ENCODE measurements around the gene TGFBR3. TPM values are rescaled to one million over a fixed set of nuclear protein-coding genes. Genes with fewer than 3 reads are reported as not detected.

The TGFBR3 gene
- total and polyA plus RNA-seq, 2 of the 13 experiments (the other 11 are each of a cell fraction or from before 2014, with no cell fraction given): 76.5 to 195 TPM

- TF ChIP-seq ZNF407 (CRISPR knock-in tag; IDR thresholded peaks at IDR 0.05; ENCODE audit: not compliant biosample characterization) (no peak), RFXANK (CRISPR knock-in tag; IDR thresholded peaks at IDR 0.05) (no peak), ZNF350 (CRISPR knock-in tag; IDR thresholded peaks at IDR 0.05; ENCODE audit: borderline replicate concordance, low read depth) (no peak), MEF2D (CRISPR knock-in tag; IDR thresholded peaks at IDR 0.05) (0 out of 2 replicates have a peak, but pooled peaks have one; percentile 16), GZF1 (CRISPR knock-in tag; IDR thresholded peaks at IDR 0.05) (no peak), MBD4 (IDR thresholded peaks at IDR 0.05; ENCODE audit: borderline replicate concordance, low read length) (0 out of 2 replicates have a peak, but pooled peaks have one; percentile 70), ZNF382 (CRISPR knock-in tag; IDR thresholded peaks at IDR 0.05; ENCODE audit: borderline replicate concordance) (no peak), ZNF709 (CRISPR knock-in tag; IDR thresholded peaks at IDR 0.05) (no peak), GATA4 (IDR thresholded peaks at IDR 0.05; ENCODE audit: borderline replicate concordance, low read depth) (no peak), SALL1 (CRISPR knock-in tag; IDR thresholded peaks at IDR 0.05) (peak; percentile 44), SKIL (CRISPR knock-in tag; IDR thresholded peaks at IDR 0.05; ENCODE audit: borderline replicate concordance) (no peak)
- TF ChIP-seq, protein P1, sequence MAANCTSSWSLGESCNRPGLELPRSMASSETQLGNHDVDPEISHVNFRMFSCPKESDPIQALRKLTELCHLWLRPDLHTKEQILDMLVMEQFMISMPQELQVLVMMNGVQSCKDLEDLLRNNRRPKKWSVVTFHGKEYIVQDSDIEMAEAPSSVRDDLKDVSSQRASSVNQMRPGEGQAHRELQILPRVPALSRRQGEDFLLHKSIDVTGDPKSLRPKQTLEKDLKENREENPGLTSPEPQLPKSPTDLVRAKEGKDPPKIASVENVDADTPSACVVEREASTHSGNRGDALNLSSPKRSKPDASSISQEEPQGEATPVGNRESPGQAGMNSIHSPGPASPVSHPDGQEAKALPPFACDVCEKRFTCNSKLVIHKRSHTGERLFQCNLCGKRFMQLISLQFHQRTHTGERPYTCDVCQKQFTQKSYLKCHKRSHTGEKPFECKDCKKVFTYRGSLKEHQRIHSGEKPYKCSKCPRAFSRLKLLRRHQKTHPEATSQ (CRISPR knock-in tag; IDR thresholded peaks at IDR 0.05; ENCODE audit: borderline replicate concordance): no peak
- TF ChIP-seq, protein P2, sequence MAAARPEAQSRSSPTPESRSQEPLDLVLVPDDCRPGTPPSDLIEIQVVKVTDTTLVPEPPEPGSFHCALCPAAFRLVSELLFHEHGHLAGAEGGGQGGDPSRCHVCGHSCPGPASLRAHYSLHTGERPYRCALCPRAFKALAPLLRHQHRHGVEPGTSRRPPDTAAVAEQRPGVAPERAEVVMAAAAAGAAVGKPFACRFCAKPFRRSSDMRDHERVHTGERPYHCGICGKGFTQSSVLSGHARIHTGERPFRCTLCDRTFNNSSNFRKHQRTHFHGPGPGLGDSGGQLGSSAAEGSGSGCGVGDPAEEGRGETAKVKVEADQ (CRISPR knock-in tag; IDR thresholded peaks at IDR 0.05; ENCODE audit: borderline replicate concordance): no peak
- TF ChIP-seq, protein P3, sequence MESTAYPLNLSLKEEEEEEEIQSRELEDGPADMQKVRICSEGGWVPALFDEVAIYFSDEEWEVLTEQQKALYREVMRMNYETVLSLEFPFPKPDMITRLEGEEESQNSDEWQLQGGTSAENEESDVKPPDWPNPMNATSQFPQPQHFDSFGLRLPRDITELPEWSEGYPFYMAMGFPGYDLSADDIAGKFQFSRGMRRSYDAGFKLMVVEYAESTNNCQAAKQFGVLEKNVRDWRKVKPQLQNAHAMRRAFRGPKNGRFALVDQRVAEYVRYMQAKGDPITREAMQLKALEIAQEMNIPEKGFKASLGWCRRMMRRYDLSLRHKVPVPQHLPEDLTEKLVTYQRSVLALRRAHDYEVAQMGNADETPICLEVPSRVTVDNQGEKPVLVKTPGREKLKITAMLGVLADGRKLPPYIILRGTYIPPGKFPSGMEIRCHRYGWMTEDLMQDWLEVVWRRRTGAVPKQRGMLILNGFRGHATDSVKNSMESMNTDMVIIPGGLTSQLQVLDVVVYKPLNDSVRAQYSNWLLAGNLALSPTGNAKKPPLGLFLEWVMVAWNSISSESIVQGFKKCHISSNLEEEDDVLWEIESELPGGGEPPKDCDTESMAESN (CRISPR knock-in tag; conservative IDR thresholded peaks at IDR 0.05): no peak
Measured at GRCh38 chr1:91744953-91745639, 140.9 kb downstream of the TGFBR3 start (continued).
